ENCODE data around the gene TOMM5.
"Not testable (repeated sequence)": the region's sequence is repeated elsewhere in the genome, so short reads cannot be mapped to it uniquely, and the experiment has no call there.

The TOMM5 gene

DNA sequence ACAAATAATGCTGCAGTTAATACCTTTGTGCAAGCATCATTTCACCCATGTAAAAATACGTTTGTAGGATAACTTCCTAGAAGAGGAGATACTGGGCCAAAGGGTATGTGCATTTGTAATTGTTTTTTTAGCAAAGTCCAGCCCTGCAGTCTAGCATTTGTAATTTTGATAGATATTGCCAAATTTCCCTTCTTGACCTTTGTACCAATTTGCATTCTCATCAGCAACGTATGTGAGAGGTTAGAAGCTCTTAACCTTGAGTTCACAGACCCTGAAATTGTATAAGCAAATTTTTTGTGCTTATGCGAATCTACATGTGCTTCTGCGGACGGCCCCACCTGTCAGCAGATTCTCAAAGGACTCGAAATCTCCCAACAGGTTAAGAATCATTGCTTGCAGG lies 18.6 kb upstream of the TOMM5 start:
- DNase-seq (ENCODE audit: low spot score), result no peak

DNA sequence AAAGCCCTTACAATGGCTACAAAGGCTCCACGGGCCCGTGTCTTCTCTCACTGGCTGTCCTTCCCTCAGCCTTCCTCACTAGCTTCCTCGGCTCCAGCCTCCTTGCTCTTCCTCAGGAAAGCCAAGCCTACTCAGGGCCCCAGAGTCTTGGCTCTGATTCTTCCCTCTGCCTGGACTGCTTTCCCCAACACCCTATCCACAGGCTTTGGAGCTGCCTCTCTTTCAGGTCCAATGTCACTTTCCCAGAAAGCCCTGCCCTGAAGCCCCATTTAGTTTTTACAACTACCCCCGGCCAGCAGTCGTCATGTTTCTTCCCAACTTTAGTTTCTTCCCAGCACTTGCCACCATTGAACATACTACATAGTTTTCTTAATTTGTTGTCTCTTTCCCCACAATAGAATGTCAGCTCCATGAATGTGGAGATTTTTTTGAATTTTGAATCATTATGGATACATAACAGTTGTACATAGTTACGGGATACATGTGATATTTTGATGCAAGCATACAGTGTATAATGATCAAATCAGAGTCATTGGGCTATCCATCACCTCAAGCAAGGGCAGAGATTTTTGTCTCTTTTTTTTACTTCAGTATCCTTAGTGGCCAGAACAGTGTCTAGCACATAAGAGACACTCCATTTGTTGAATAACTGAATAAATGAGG lies 17.5 kb upstream of the TOMM5 start:
- DNase-seq (ENCODE audit: low spot score), result no peak

DNA sequence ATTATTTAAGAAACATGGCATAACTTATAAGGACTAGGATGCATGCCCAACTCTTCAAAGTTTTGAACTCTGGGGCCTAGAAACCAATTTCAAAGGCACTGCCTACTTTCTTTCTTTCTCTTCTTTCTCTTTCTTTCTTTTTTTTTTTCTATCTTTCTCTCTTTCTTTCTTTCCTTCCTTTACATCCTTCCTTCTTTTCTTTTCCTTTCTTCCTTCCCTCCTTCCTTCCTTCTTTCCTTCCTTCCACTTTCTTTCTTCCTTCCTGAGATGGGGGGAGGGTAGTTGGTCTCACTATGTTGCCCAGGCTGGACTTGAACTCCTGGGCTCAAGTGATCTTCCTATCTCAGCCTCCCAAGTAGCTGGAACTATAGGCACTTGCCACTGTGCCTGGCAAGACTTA lies 15.9 kb upstream of the TOMM5 start:
- DNase-seq (ENCODE audit: low spot score), result no peak

DNA sequence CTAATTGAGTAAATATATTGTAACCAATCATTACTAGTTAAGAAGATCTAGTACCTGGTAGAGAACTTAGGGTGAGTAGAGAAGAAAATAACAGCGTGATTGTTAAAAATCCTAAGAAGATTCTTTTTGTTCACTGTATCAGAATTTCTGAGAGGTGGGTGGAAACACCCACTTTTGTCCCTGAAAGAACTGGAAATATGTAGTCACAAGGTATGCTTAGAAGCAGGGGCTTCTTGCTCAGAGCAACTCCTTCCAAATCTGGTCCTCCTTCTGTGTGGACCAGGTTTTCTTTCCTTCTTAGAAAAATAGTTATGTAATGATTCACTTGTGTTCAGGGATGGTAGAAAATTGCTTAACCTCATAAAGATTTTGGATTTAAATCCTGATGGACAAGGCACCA lies 11.9 kb upstream of the TOMM5 start:
- no peak for DNase-seq (ENCODE audit: low spot score)

DNA sequence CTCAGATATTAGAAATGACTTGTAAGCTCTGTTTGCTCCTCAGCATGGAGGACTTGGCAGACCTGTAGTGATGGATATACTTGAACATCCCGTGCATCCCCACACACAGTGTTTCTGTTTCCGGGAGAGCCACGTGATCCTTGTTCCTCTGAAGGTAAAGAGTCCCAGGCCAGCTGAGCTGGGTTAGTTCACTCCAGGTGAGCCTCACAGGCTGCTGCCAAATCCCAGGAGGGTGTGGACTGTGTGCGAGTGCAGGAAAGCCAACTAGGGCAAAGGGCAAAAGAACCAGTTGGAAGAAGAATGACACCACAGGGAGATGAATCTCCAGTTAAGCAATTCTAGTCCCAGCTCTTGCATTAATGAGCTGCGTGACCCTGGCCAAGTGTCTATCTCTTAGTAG lies 10.4 kb upstream of the TOMM5 start:
- DNase-seq (ENCODE audit: low spot score), result no peak

DNA sequence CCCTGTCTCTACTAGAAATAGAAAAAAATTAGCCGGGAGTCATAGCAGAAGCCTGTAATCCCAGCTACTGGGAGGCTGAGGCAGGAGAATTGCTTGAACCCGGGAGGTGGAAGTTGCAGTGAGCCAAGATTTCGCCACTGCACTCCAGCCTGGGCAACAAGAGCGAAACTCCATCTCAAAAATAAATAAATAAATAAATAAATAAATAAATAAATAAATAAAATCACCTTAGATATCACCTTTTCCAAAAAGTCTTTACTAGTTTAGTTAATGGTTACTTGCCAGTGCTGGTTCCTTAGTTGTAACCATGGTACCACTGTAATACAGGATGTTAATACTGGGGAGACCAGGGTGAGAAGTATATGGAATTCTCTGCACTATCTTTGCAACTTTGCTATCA lies 9.7 kb upstream of the TOMM5 start:
- not testable (repeated sequence) for DNase-seq (ENCODE audit: low spot score)

DNA sequence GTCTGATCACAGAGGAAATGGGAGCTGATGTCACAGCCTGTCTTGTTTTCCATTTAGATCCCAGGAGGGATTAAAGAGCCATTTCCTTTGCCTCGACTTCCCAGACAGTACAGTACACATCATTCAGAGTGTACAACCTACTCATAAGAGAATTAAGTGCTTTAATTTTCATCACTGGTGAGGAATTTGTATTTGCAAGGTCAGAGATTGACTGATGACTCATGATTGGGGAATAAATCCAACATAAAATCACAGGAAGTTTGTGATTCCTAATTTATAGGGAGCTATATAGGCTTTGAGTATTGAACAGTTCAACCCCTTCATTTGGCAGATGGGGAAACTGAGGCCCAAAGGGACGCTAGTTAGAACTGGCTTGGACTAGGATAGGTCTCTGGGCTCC lies 4.1 kb upstream of the TOMM5 start:
- no peak for DNase-seq (ENCODE audit: low spot score)

DNA sequence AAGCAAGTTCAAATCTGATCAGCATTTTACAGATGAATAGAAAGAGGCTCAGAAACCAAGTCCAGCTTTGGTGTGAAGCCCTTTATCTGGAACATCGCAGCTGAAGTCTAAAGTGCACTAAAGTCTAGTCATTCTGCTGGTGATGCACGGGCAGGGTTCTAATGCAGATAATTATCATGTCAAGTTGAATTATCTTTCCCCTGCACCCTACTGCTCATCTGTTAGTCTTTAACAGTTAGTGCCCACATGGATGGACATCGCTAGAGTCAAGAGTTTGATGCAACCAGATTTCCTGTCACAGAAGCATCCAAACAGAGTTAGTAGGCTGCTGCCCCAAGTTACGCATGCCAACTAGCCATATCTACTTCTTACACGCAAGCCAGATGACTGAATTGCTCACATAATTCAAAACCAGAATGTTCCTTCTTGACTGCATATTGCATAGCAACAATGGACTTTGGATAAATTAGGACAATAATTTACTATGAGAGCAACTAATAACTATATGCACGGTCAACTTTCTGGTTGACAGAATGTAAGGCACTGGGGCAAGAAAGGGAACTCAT lies 1.6 kb upstream of the TOMM5 start:
- no peak for DNase-seq (ENCODE audit: low spot score)

DNA sequence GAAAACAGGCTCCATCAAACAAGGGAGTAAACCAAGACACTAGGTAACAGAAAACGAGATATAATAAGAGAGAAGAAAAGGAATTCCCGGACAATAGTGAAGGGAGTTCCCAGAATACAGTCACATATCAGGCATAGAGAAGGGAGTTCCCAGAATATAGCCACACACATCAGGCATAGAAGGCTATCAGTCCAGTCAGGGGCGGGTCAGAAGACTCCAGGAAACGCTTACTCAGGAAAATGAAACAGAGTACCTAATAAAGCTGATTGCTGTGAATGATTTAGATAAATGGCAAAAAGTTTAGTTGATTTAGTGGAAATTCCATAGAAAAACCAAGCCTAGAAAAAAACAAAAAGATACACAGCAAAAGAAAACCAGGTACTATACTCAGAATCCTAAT lies 4.9 kb downstream of the TOMM5 start:
- DNase-seq (ENCODE audit: low spot score), result no peak

DNA sequence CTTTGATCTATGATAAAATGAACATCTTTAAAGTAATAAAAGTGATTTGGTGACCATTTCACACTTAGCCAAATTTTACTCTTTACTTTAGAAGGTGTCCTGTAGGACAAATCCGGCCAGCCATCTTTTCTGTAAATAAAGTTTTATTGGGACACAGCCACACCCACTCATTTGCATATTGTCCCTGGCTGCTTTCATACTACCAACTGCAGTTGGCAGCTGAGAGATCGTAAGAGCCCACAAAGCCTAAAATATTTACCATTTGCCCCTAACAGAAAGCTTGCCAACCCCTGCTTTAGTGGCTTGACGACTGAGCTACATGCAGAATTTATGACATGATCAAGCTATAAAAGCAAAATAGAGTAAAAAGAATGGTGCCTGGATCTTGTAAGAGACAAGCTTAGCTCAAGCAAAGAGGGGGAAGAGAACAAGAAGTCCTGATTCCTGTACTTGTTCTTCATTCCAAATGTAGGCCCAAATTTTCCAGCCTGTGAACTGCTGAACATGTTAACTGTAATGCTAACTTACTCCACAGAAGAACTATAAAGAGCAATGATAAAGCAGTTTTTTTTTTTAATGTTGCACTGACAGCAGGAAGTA lies 8.8 kb downstream of the TOMM5 start:
- no peak for DNase-seq (ENCODE audit: low spot score)

DNA sequence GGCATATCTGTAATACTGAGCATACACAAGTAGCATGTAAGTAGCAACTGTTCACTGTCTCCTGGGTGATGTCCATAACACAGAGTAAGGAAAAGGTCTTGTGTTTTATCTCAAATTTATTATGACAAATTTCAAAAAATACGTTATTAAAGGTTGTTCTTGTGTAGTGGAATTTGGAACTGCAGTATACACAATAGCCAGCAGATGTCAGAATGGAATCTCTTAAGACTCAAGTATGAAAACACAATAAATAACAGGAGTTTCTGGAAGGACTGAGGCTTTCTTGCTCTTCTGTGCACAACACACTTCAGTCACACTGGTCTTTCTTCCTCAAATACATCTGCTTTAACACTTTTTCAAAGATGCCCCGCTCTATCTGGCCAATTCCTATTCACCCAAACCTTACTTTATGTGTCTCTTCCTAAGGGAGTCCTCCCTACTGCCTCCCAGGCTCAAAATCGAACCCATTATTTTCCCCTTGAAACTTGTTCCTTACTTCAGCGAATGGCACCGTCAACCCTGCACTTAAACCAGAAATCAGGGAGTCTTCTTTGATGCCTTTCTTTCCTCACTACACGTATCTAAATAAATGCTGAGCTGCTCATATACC lies 9.7 kb downstream of the TOMM5 start:
- DNase-seq (ENCODE audit: low spot score), result peak; percentile 42

DNA sequence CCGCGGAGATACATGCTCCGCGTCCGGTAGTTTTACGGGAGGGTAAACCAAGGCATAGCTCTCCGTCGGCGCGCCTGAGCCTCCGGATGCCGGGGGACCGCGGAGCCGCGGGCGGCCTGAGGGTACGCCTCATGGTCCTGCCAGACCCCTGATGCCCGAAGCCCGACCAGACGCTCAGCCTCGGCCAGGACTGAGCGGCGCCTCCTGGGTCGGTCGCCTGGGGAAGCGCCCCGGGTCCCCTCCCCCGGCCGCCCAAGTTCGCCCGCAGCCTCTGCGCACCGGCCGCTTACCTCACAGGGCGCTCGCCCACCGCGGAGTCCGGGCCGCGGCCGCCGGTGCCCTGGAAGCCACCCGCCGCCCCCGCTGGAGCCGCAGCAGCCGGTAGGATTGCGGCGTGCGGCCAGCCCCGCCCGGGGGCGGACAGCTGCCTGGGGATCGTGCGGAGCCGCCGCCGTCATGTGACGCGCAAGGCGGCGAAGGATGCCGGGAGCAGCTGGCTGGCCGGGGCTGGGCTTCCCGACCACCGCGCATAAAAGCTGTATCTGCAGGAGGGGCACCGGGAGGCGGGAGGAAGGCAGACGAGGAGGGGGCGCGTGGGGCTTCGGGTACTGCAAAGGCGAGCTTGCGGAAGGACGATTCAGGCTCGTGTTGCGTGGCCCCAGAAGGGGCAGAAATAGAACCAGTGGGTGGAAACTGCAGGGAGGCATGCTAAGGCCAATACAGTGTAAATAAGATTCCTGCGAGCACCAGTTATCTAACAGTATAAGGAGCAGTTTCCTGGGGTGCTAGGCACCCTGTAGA lies 16.3 kb downstream of the TOMM5 start, which contains the start of gene FBXO10:
Gene FBXO10, minus strand, starts transcription at position 460 of the 801 bp plus-strand sequence. CDS start 34,612 bp downstream, outside the sequence.
- peak; percentile 16 for DNase-seq (ENCODE audit: low spot score)

DNA sequence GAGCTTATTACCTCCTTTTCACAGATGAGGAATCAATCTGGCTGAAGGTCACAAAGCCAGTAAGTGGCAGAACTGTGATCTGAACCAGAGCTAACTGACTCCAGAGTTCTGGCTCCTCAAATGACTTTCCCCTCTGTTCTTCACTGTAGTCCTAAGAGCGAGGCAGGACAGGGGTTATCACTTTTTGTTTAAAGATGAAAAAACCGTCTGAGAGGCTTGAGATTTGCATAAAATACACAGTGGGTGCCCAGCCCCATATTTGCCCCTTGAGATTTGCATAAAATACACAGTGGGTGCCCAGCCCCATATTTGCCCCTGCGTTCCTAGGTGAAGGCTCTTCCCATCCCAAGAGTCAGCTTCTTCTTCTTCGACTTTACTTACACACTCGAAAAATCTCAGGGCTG lies 16.9 kb downstream of the TOMM5 start:
- no peak for DNase-seq (ENCODE audit: low spot score)

DNA sequence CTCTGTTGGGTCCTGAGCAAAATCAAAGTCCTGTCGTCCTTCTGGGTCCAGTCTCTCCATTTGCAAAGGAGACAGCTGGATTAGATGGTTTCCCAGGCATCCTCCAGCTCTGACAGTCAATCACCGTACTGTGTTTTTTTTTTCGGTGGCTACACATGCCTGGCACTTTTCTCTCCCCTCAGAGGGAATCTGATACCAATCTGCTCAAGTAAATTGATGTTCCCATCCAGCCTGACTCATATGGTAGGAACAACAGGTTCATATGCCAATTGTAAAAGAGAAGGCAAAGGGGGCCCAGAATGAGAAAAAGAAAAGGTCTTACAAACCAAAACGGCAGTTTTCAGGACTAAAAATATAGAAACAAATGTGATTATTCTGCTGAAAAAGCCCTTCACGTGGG lies 17.4 kb downstream of the TOMM5 start:
- DNase-seq (ENCODE audit: low spot score), result no peak

DNA sequence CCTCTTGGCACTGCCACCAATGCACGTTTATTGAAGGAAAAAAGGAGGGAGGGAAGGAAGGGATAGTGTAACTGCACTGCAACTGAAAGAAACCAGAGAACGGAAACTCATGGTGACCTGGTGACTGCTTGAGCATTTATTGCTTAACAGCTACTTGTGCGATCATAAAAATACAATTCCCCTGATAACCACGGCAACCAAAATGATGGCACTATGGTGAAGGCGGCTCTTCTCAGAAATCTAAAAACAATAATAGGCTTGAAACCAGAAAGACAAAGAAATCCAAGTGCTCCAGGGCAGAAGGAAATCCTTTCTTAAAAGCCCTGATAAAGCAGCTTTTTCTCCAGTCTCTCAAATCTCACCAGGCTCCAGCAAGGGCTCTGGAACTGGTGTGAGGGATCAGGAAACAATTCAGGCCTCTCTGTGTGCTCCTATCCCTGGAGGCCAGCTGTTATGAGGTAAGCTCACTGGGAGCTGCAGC lies 18.1 kb downstream of the TOMM5 start:
- DNase-seq (ENCODE audit: low spot score), result no peak

DNA sequence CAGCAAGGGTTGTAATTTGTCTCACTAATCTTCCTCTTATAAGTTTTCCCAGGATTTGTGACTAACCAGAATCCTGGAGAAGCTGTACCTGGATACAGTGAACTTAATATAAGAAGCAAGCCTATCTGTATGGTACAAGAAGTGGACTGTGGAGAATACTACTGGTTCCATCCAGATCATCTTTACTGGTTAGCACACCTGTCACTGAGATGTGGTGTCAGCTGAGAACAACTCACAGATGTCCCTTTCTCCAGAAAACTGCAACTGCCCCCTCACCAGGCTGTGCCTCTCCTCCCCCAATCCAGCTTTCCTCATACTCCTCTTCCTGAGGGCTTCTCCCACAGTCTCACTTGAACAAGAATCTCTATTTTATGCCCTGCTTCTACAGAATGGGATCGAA lies 21.1 kb downstream of the TOMM5 start:
- DNase-seq (ENCODE audit: low spot score), result no peak

DNA sequence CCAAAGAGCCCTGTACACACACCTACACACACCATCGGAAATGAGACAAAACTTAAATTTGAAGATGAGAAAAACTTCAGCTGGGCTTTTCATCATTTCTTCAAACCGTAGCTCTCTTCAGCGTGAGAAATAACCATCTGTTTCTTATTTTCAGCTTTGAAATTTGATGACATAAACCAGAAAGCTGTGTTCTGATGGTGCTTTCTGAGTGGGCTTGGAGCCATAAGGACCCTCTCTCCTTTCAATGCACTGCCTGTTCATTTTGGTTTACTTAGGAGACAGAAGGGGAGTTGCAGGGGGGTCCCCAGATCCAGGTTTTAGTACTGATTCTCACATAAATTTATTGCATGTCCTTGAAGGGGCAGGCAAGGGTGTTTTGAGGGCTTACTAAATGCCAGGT lies 25.7 kb downstream of the TOMM5 start:
- DNase-seq (ENCODE audit: low spot score), result no peak

DNA sequence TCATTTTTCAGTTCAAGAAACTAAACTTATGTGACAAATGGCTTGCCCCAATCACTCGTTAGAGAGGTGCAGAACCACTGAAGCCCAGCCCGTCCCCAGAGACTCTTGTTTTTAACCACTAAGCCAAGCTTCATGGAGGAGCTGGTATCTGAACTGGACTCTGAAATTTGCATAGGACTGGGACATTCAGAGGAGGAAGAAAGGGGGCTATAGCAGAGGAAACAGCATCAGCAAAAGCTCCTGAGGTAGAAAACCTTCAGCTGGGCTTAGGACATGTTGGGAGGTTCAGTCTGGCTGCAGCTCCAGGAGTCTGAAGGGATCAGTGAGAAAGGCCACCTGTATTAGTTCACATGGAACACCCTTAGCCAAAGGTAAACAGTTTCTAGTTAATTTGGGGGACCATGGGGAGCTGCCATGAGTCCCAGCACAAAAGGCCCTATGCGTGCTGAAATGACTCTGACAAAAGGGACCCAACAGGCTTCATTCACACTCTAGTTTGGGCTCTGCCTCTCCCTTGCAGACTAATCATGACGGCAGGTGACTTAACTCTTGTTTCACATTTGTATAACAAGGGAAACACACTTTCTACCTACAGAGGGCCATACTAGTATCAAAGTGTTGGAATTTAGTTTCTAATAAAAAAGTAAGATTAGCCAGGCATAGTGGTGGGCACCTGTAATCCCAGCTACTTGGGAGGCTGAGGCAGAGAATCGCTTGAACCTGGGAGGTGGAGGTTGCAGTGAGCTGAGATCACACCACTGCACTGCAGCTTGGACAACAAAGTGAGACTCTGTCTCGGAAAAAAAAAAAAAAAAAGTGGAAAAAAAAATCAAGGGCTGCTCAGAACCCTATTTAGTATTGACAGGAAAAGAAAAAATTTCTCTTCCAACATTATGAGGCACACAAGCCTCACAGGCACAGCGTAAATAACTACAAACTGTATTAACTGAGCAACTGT lies 26.5 kb downstream of the TOMM5 start:
- no peak for DNase-seq (ENCODE audit: low spot score)

DNA sequence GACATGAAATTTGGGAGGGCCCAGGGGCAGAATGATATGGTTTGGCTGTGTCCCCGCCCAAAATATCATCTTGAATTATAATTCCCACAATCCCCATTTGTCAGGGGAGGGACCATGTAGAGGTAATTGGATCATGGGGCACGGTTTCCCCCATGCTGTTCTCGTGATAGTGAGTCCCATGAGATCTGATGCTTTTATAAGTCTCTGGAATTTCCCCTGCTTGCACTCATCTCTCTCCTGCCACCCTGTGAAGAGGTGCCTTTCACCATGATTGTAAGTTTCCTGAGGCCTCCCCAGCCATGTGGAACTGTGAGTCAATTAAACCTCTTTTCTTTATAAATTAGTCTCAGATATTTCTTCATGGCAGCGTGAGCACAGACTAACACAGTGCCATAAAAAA lies 27.5 kb downstream of the TOMM5 start:
- no peak for DNase-seq (ENCODE audit: low spot score)

DNA sequence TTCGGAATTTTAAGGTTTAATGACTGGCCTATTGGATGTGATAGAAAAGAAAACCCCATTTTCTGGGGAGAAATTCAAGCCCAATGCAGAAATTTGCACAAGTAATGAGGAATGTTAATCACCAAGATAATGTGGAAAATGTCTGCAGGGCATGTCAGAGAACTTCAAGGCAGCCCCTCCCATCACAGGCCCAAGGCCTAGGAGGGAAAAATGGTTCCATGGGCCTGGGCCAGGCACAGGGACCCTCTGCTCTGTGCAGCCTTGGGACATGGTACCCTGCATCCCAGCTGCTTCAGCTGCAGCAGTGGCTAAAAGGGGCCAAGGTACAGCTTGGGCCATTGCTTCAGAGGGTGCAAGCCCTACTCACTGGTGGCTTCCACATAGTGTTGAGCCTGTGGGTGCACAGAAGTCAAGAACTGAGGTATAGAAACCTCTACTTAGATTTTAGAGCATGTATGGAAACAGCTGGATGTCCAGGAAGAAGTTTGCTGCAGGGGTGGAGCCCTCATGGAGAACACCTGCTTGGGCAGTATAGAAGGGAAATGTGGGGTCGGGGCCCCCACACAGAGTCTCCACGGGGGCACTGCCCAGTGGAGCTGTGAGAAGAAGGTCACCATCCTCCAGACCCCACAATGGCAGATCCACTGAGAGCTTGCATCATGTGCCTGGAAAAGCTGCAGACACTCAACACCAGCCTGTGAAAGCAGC lies 28.4 kb downstream of the TOMM5 start:
- DNase-seq (ENCODE audit: low spot score), result no peak

DNA sequence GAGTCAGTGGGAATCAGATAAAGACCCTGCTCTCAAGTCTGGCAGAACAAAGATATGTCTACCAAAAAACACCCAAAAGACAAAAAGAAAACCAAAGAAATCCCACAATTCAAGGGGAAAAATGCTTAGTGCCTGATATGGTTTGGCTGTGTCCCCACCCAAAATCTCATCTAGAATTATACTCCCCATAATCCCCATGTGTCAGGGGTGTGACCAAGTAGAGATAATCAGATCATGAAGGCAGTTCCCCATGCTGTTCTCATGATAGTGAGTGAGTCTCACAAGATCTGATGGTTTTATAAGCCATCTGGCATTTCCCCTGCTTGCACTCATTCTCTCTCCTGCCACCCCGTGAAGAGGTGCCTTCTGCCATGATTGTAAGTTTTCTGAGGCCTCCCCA lies 29.6 kb downstream of the TOMM5 start:
- DNase-seq (ENCODE audit: low spot score), result no peak

Measured in CD4-positive, alpha-beta T cell treated with Interleukin-2 at 100 ng/mL for 4 hours (primary cell).